ENCODE measurements around the gene UTP15. TPM values are rescaled to one million over a fixed set of nuclear protein-coding genes. Genes with fewer than 3 reads are reported as not detected.

Gene UTP15
- total and polyA plus RNA-seq, 2 donors (not counting 3 experiments of a cell fraction or from before 2014, with no cell fraction given), result 11.7 to 25.2 TPM

DNA sequence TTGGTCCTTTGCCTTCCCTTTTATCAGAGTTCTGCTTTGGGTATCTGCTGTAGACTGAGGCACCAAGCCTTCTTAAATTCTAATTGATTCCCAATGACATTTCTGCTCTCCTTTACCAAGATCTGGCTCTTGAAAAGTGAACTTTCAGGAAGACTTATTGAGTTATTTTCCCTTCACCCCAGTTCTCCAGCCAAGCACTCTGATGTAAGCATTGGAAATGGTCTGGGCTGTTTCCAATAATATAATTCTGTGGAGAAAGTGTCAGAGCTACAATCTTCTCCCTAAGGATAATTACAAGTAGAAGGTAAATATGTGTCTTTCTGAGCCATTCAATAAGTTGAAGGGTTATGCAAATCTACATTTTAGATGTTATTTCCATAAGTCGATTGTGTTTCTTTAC, 36.5 kb upstream of the UTP15 start:
- dilution Hi-C loops (cut with MboI; ENCODE audit: extremely low pct_ligation_motif_present, low sequenced_read_pairs), result no loop called here
- no peak overlapping the region for H3K4me3 ChIP-seq (replicated peaks in 1 of 3; ENCODE audit: insufficient read depth in 1 of 3, low read depth in 1 of 3, low read length in 3 of 3)
- no TSS peak for BruUV-seq (replicated peaks)
- H3K9me1 ChIP-seq (replicated peaks; ENCODE audit: control insufficient read depth, extremely low read depth, insufficient read depth, low read length), result no peaks in the 10 kb centered on the region
- no peaks in the 10 kb centered on the region for H3K36me3 ChIP-seq (ENCODE audit: control insufficient read depth in 2 of 2, extremely low read depth in 1 of 2, insufficient read depth in 2 of 2, low read length in 2 of 2)
- H3K9me3 ChIP-seq (replicated peaks; ENCODE audit: control insufficient read depth, insufficient read depth, low read length), result no peaks in the 10 kb centered on the region
- H3K79me2 ChIP-seq (ENCODE audit: control insufficient read depth, insufficient read depth, low read length), result no peaks in the 10 kb centered on the region
- H3K9ac ChIP-seq (replicated peaks; ENCODE audit: extremely low read depth, insufficient read depth, low read length), result no peak overlapping the region
- H3K4me2 ChIP-seq (ENCODE audit: insufficient read depth, low read length), result no peak overlapping the region
- H2AFZ ChIP-seq (ENCODE audit: low read depth, low read length), result no peak overlapping the region
- no peak overlapping the region for H3K27ac ChIP-seq (ENCODE audit: insufficient read depth, low read depth, low read length)
- peaks cover 2% of the 10 kb centered on the region for H3K4me1 ChIP-seq (ENCODE audit: control insufficient read depth, extremely low read depth, insufficient read depth, low read length)
- ChIA-PET CTCF (no interaction called here), POLR2A (no interaction called here)
- H3K27me3 ChIP-seq (ENCODE audit: control insufficient read depth in 2 of 2, insufficient read depth in 2 of 2, low read length in 2 of 2), result peaks cover 9 to 33% of the 10 kb centered on the region in 2 experiments
- TF ChIP-seq MYC (IDR thresholded peaks at IDR 0.05; ENCODE audit: low read depth, low read length), result no peak
- TF ChIP-seq JUN (IDR thresholded peaks at IDR 0.05; ENCODE audit: borderline replicate concordance, insufficient read depth, insufficient read length, low read depth), result no peak
- TF ChIP-seq POLR2A (IDR thresholded peaks at IDR 0.05; ENCODE audit: low read depth, low read length), result no peak
- TF ChIP-seq FOS (IDR thresholded peaks at IDR 0.05; ENCODE audit: borderline replicate concordance, insufficient read depth, low read length), result no peak
- TF ChIP-seq, protein P1, sequence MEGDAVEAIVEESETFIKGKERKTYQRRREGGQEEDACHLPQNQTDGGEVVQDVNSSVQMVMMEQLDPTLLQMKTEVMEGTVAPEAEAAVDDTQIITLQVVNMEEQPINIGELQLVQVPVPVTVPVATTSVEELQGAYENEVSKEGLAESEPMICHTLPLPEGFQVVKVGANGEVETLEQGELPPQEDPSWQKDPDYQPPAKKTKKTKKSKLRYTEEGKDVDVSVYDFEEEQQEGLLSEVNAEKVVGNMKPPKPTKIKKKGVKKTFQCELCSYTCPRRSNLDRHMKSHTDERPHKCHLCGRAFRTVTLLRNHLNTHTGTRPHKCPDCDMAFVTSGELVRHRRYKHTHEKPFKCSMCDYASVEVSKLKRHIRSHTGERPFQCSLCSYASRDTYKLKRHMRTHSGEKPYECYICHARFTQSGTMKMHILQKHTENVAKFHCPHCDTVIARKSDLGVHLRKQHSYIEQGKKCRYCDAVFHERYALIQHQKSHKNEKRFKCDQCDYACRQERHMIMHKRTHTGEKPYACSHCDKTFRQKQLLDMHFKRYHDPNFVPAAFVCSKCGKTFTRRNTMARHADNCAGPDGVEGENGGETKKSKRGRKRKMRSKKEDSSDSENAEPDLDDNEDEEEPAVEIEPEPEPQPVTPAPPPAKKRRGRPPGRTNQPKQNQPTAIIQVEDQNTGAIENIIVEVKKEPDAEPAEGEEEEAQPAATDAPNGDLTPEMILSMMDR (IDR thresholded peaks at IDR 0.05; ENCODE audit: extremely low read depth in 1 of 2, insufficient read depth in 1 of 2, low read depth in 1 of 2, low read length in 2 of 2), result no peak
- TF ChIP-seq, protein P2, sequence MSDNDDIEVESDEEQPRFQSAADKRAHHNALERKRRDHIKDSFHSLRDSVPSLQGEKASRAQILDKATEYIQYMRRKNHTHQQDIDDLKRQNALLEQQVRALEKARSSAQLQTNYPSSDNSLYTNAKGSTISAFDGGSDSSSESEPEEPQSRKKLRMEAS (IDR thresholded peaks at IDR 0.05; ENCODE audit: insufficient read depth, insufficient read length), result no peak
- no peak for TF ChIP-seq EZH2 (IDR thresholded peaks at IDR 0.05; ENCODE audit: borderline replicate concordance, low read depth, low read length, severe bottlenecking)
- no peak for TF ChIP-seq GATA2 (IDR thresholded peaks at IDR 0.05; ENCODE audit: insufficient read depth, insufficient read length, low read depth, low read length)
- TF ChIP-seq POLR2AphosphoS5 (IDR thresholded peaks at IDR 0.05; ENCODE audit: insufficient read depth, low read depth, low read length), result no peak
- FAIRE-seq (no peak), DNase-seq (ENCODE audit: low read depth, low spot score) (no peak)
- intact Hi-C loops (cut with micrococcal nuclease), result no loop called here
- H4K20me1 ChIP-seq (replicated peaks; ENCODE audit: control insufficient read depth, extremely low read depth, insufficient read depth, low read length), result no peaks in the 10 kb centered on the region

Measured in endothelial cell of umbilical vein (primary cell).